ENCODE results near the gene HELLS.

HELLS gene

DNA sequence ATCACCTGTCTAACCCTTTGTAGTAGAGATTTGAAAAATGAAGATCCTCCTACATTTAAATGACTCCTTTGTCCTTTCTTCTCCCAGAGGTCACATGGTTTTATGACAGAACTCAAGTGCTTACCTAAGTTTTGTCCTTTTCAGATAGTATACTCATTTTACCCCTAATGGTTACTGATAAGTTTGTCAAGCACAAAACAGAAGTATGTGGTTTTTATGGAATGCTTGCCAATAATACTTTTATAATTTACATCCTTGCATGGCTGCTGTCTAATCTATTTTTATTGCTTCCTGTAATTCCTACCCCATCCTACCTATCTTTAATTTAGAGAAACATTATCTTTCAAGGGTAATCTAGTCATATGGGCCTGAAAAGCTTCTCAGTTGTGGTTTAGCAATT is 37.5 kb downstream of the HELLS start:
- TF ChIP-seq ZBTB7A (IDR thresholded peaks at IDR 0.05; ENCODE audit: low read depth) = no peak
- no peak for TF ChIP-seq EP300 (IDR thresholded peaks at IDR 0.05; ENCODE audit: borderline replicate concordance)
- no peak for TF ChIP-seq CEBPB (IDR thresholded peaks at IDR 0.05)
- no peak for TF ChIP-seq RAD21 (IDR thresholded peaks at IDR 0.05; ENCODE audit: low read depth)
- no peak for TF ChIP-seq YY1 (IDR thresholded peaks at IDR 0.05; ENCODE audit: low read depth)
- no peak for TF ChIP-seq FOXM1 (IDR thresholded peaks at IDR 0.05; ENCODE audit: borderline replicate concordance, low read depth)
- TF ChIP-seq, protein P1, sequence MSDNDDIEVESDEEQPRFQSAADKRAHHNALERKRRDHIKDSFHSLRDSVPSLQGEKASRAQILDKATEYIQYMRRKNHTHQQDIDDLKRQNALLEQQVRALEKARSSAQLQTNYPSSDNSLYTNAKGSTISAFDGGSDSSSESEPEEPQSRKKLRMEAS (IDR thresholded peaks at IDR 0.05) = no peak
- no peak for TF ChIP-seq EGR1 (IDR thresholded peaks at IDR 0.05)
- TF ChIP-seq REST (IDR thresholded peaks at IDR 0.05; ENCODE audit: low read depth) = no peak
- TF ChIP-seq TAF1 (IDR thresholded peaks at IDR 0.05; ENCODE audit: low read depth) = no peak
- TF ChIP-seq, protein P2, sequence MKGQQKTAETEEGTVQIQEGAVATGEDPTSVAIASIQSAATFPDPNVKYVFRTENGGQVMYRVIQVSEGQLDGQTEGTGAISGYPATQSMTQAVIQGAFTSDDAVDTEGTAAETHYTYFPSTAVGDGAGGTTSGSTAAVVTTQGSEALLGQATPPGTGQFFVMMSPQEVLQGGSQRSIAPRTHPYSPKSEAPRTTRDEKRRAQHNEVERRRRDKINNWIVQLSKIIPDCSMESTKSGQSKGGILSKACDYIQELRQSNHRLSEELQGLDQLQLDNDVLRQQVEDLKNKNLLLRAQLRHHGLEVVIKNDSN (IDR thresholded peaks at IDR 0.05) = no peak
- no peak for TF ChIP-seq CREB1 (IDR thresholded peaks at IDR 0.05; ENCODE audit: low read depth)

- TF ChIP-seq, protein P1 (IDR thresholded peaks at IDR 0.05) = no peak
- TF ChIP-seq CREB1 (IDR thresholded peaks at IDR 0.05; ENCODE audit: low read depth) (no peak), YY1 (IDR thresholded peaks at IDR 0.05; ENCODE audit: low read depth) (no peak), EP300 (IDR thresholded peaks at IDR 0.05; ENCODE audit: borderline replicate concordance) (no peak), TCF12 (IDR thresholded peaks at IDR 0.05; ENCODE audit: low read depth) (no peak)
Measured at GRCh38 chr10:94591461-94592205, 46.0 kb downstream of the HELLS start.

GRCh38 chr10:94602729-94603515 is 57.3 kb downstream of the HELLS start:
- TF ChIP-seq REST (IDR thresholded peaks at IDR 0.05; ENCODE audit: low read depth) (no peak), FOXM1 (IDR thresholded peaks at IDR 0.05; ENCODE audit: borderline replicate concordance, low read depth) (no peak), TCF12 (IDR thresholded peaks at IDR 0.05; ENCODE audit: low read depth) (no peak), EP300 (IDR thresholded peaks at IDR 0.05; ENCODE audit: borderline replicate concordance) (no peak), TAF1 (IDR thresholded peaks at IDR 0.05; ENCODE audit: low read depth) (no peak), RAD21 (IDR thresholded peaks at IDR 0.05; ENCODE audit: low read depth) (no peak), CEBPB (IDR thresholded peaks at IDR 0.05) (no peak), ZBTB7A (IDR thresholded peaks at IDR 0.05; ENCODE audit: low read depth) (no peak), EGR1 (IDR thresholded peaks at IDR 0.05) (no peak), CREB1 (IDR thresholded peaks at IDR 0.05; ENCODE audit: low read depth) (no peak), YY1 (IDR thresholded peaks at IDR 0.05; ENCODE audit: low read depth) (no peak), TEAD4 (IDR thresholded peaks at IDR 0.05) (no peak), NFIC (IDR thresholded peaks at IDR 0.05) (no peak)
- TF ChIP-seq, protein P1 (IDR thresholded peaks at IDR 0.05) = no peak
- TF ChIP-seq, protein P2 (IDR thresholded peaks at IDR 0.05) = no peak

DNA sequence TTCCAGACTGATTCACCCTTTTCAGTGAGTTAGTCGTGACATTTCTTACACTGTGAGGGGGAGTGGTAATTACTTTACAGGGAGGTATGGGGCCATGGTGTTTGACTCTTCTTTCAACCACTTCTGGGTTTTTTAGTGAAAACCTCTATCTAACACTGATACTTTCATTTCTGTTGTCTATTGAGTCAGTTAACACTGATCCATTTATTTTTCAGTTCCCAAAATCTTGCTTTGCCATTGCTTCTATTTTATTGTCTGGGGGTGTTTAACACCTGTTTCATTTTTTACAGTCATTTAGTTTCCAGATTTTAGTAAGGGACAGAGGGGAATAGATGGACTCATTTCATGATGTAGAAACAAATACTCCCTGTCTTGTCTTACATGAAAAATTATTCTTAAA is 61.5 kb downstream of the HELLS start:
- no peak for TF ChIP-seq CEBPB (IDR thresholded peaks at IDR 0.05)
- TF ChIP-seq YY1 (IDR thresholded peaks at IDR 0.05; ENCODE audit: low read depth) = no peak
- TF ChIP-seq TEAD4 (IDR thresholded peaks at IDR 0.05) = no peak
- no peak for TF ChIP-seq RAD21 (IDR thresholded peaks at IDR 0.05; ENCODE audit: low read depth)
- no peak for TF ChIP-seq TAF1 (IDR thresholded peaks at IDR 0.05; ENCODE audit: low read depth)

- TF ChIP-seq EP300 (IDR thresholded peaks at IDR 0.05; ENCODE audit: borderline replicate concordance) = no peak
- TF ChIP-seq NFIC (IDR thresholded peaks at IDR 0.05) = no peak
- no peak for TF ChIP-seq YY1 (IDR thresholded peaks at IDR 0.05; ENCODE audit: low read depth)
- no peak for TF ChIP-seq FOXM1 (IDR thresholded peaks at IDR 0.05; ENCODE audit: borderline replicate concordance, low read depth)
- TF ChIP-seq ZBTB7A (IDR thresholded peaks at IDR 0.05; ENCODE audit: low read depth) = no peak
- no peak for TF ChIP-seq REST (IDR thresholded peaks at IDR 0.05; ENCODE audit: low read depth)
- TF ChIP-seq, protein P2 (IDR thresholded peaks at IDR 0.05) = no peak
- no peak for TF ChIP-seq TAF1 (IDR thresholded peaks at IDR 0.05; ENCODE audit: low read depth)
Measured at GRCh38 chr10:94608559-94608958, 63.0 kb downstream of the HELLS start.

Data from Ishikawa (cell line).